Neutrophil (primary cell): Measurements from ENCODE around the gene FAM222B.

Experiments used
- H3K27ac ChIP-seq: fragments of 200-600 bp; sonication (generic); 2 replicates; pipeline ENCODE4 v1.5.1; 2016; ENCODE audit warnings: mild to moderate bottlenecking, moderate library complexity
- H3K27me3 ChIP-seq: fragments of 200-600 bp; sonication (generic); 2 replicates; pipeline ENCODE4 v1.6.0; 2016; ENCODE audit warnings: mild to moderate bottlenecking
- H3K36me3 ChIP-seq: fragments of 200-600 bp; sonication (generic); 2 replicates; pipeline ENCODE4 v1.5.1; 2017
- H3K4me1 ChIP-seq, 2 experiments: fragments of 200-600 bp in 1 of 2; sonication (generic) in 1 of 2; 1 replicate in 1 of 2; 2 replicates in 1 of 2; pipeline versions ENCODE4 v1.5.1 to v1.6.1; 2013 to 2016; ENCODE audit warnings: low read depth in 1 of 2, low read length in 1 of 2, mild to moderate bottlenecking in 1 of 2, moderate library complexity in 1 of 2; ENCODE audit not compliant: control insufficient read depth in 1 of 2, insufficient read depth in 1 of 2
- H3K4me3 ChIP-seq, 2 experiments: fragments of 200-600 bp in 1 of 2; sonication (generic) in 1 of 2; 1 replicate in 1 of 2; 2 replicates in 1 of 2; pipeline ENCODE4 v1.5.1; 2013 to 2016; ENCODE audit warnings: low read depth in 1 of 2, low read length in 1 of 2, mild to moderate bottlenecking in 1 of 2, moderate library complexity in 1 of 2
- H3K9me3 ChIP-seq: fragments of 200-600 bp; sonication (generic); 2 replicates; pipeline ENCODE4 v1.5.1; 2016
- CTCF ChIP-seq: fragments of 200-600 bp; sonication (generic); IDR thresholded peaks from 2 replicates; pipeline ENCODE4 v1.5.1; 2016; ENCODE audit warnings: antibody characterized with exemption

FAM222B gene

GRCh38 chr17:28773736-28774135 lies 68.9 kb downstream of the FAM222B start:
- no peak for TF ChIP-seq CTCF
- Histone ChIP-seq H3K4me1 (peaks cover 0 to 7% of the 10 kb centered on the region in 2 experiments), H3K27ac (no peak overlapping the region), H3K9me3 (no peaks in the 10 kb centered on the region), H3K36me3 (no peaks in the 10 kb centered on the region), H3K27me3 (no peaks in the 10 kb centered on the region), H3K4me3 (no peak overlapping the region)

GRCh38 chr17:28765038-28765437 lies 77.6 kb downstream of the FAM222B start:
- Histone ChIP-seq H3K27me3 (no peaks in the 10 kb centered on the region), H3K4me1 (peaks cover 18 to 25% of the 10 kb centered on the region in 2 experiments), H3K36me3 (peaks cover 10% of the 10 kb centered on the region), H3K4me3 (no peak overlapping the region), H3K27ac (no peak overlapping the region), H3K9me3 (no peaks in the 10 kb centered on the region)
- no peak for TF ChIP-seq CTCF

GRCh38 chr17:28763804-28764266 lies 78.8 kb downstream of the FAM222B start:
- H3K27ac ChIP-seq = no peak overlapping the region
- TF ChIP-seq CTCF = peak; percentile 87
- H3K27me3 ChIP-seq = no peaks in the 10 kb centered on the region
- no peaks in the 10 kb centered on the region for H3K9me3 ChIP-seq
- peaks cover 18 to 25% of the 10 kb centered on the region in 2 experiments for H3K4me1 ChIP-seq
- no peak overlapping the region for H3K4me3 ChIP-seq
- H3K36me3 ChIP-seq = peaks cover 22% of the 10 kb centered on the region

- H3K27ac ChIP-seq = no peak overlapping the region
- H3K36me3 ChIP-seq = peaks cover 27% of the 10 kb centered on the region
- TF ChIP-seq CTCF = no peak
- no peaks in the 10 kb centered on the region for H3K27me3 ChIP-seq
- no peak overlapping the region for H3K4me3 ChIP-seq
- peaks cover 18 to 25% of the 10 kb centered on the region in 2 experiments for H3K4me1 ChIP-seq
- no peaks in the 10 kb centered on the region for H3K9me3 ChIP-seq
These were observed 79.3 kb downstream of the FAM222B start for GRCh38 chr17:28763137-28763799.

GRCh38 chr17:28760601-28761562 lies 81.7 kb downstream of the FAM222B start:
- Histone ChIP-seq H3K27me3 (no peaks in the 10 kb centered on the region), H3K9me3 (no peaks in the 10 kb centered on the region), H3K4me1 (peaks cover 18 to 25% of the 10 kb centered on the region in 2 experiments), H3K27ac (peak overlapping the region; percentile 73), H3K4me3 (no peak overlapping the region), H3K36me3 (peaks cover 24% of the 10 kb centered on the region)
- TF ChIP-seq CTCF = peak; percentile 12
